ENCODE data around the gene PPP1R12A. TPM values are rescaled to one million over a fixed set of nuclear protein-coding genes. Genes with fewer than 3 reads are reported as not detected.
A peak's percentile ranks its signal among the peaks of the same experiment; 100 is the strongest.

PPP1R12A gene
- total RNA-seq, 3 donors from 2014 or later = 63.7 to 253 (median 74.3) TPM

DNA sequence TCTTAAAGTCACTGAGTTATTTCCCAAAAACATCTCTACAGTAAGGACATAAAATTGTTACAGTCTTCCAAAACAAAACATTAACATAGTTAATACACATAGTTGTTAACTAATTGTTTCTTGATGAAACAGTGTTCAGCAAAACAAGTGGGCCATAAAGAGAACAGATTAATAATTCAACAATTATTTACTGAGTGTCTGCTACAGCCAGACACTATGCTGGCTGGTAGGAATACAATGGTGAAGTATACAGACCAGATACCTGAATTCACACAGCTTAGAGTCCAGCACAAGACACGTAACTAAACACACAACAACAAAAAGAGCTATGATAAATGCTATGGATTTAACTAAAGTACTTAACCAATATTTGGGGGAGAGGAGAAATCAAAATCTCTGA lies 47.0 kb downstream of the PPP1R12A start:
- H3K9me3 ChIP-seq = no peaks in the 10 kb centered on the region
- no peaks in the 10 kb centered on the region for H3K36me3 ChIP-seq (ENCODE audit: low read depth)
- no peak for DNase-seq
- intact Hi-C loops (cut with DNase I, micrococcal nuclease) = loop anchor here in 1 of 2 donors (10.0 kb wide), 1 partner anchor 137 kb away; no protein-coding TSS in a partner anchor
- H3K4me3 ChIP-seq = no peak overlapping the region
- H3K4me1 ChIP-seq (ENCODE audit: low read depth) = peaks cover 4% of the 10 kb centered on the region
- no peak for ATAC-seq
- TF ChIP-seq, protein P1, sequence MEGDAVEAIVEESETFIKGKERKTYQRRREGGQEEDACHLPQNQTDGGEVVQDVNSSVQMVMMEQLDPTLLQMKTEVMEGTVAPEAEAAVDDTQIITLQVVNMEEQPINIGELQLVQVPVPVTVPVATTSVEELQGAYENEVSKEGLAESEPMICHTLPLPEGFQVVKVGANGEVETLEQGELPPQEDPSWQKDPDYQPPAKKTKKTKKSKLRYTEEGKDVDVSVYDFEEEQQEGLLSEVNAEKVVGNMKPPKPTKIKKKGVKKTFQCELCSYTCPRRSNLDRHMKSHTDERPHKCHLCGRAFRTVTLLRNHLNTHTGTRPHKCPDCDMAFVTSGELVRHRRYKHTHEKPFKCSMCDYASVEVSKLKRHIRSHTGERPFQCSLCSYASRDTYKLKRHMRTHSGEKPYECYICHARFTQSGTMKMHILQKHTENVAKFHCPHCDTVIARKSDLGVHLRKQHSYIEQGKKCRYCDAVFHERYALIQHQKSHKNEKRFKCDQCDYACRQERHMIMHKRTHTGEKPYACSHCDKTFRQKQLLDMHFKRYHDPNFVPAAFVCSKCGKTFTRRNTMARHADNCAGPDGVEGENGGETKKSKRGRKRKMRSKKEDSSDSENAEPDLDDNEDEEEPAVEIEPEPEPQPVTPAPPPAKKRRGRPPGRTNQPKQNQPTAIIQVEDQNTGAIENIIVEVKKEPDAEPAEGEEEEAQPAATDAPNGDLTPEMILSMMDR (IDR thresholded peaks at IDR 0.05) = no peak

DNA sequence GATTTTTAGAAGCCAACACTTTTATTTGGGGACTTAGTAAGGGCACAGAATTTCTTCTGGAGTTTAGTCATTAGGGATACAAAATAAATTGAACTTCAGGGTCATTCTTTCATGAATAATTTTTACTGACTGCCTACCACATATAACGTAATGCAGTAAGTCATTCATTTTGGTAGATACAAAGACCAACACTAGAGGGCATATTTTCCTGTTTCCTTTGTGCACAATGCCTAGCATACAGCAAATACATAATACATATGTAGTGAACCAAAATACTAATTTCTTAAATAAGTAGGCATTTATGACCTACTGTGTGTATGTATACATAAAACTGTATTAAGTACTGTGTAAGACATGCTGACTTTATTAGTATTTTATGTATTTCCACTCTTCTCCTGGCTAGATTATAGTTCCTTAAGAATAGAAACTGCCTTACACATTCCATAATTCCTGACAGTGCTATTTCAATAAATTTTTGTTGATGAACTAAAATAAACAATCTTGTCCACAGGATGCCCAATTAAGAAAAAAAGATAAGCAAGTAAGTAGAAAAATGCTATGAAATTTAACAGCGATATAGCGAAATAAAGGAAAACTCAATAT lies 47.9 kb downstream of the PPP1R12A start:
- TF ChIP-seq, protein P1 (IDR thresholded peaks at IDR 0.05) = peak; percentile 27
- Histone ChIP-seq H3K4me3 (no peak overlapping the region), H3K36me3 (ENCODE audit: low read depth) (no peaks in the 10 kb centered on the region), H3K9me3 (no peaks in the 10 kb centered on the region), H3K4me1 (ENCODE audit: low read depth) (peaks cover 4% of the 10 kb centered on the region)
- intact Hi-C loops (cut with DNase I, micrococcal nuclease) = loop anchor here in 1 of 2 donors (10.0 kb wide), 1 partner anchor 138 kb away; no protein-coding TSS in a partner anchor
- no peak for DNase-seq
- ATAC-seq = peak; percentile 79

DNA sequence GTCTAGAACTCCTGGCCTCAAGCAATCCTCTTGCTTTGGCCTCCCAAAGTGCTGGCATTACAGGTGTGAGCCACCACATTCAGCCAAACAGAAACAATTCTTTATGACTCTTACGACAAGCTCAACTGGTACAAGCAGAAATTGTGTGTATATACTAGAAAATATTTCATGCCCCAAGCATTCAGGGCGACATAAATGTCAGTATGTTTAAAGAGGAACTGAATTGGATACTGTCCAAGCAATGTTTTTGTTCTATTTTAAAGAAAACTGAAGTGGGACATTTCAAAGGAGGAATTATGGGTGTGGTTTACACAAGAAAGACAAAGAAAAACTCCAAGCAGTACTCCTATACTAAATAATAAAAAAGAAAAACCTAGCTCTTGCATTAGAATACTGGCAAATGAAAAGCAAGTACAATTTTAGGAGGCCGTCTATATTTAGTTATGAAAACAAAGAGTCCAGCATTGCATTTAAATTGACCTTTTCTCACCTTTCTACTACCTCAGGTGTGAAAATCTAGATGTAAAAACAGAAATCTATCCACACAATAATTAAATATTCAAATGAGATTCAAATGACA lies 48.9 kb downstream of the PPP1R12A start:
- Histone ChIP-seq H3K36me3 (ENCODE audit: low read depth) (no peaks in the 10 kb centered on the region), H3K9me3 (no peaks in the 10 kb centered on the region), H3K4me3 (no peak overlapping the region), H3K4me1 (ENCODE audit: low read depth) (peaks cover 4% of the 10 kb centered on the region)
- intact Hi-C loops (cut with DNase I, micrococcal nuclease) = loop anchor here in 1 of 2 donors (10.0 kb wide), 1 partner anchor 139 kb away; no protein-coding TSS in a partner anchor
- ATAC-seq (no peak), DNase-seq (no peak)
- TF ChIP-seq, protein P1 (IDR thresholded peaks at IDR 0.05) = no peak

DNA sequence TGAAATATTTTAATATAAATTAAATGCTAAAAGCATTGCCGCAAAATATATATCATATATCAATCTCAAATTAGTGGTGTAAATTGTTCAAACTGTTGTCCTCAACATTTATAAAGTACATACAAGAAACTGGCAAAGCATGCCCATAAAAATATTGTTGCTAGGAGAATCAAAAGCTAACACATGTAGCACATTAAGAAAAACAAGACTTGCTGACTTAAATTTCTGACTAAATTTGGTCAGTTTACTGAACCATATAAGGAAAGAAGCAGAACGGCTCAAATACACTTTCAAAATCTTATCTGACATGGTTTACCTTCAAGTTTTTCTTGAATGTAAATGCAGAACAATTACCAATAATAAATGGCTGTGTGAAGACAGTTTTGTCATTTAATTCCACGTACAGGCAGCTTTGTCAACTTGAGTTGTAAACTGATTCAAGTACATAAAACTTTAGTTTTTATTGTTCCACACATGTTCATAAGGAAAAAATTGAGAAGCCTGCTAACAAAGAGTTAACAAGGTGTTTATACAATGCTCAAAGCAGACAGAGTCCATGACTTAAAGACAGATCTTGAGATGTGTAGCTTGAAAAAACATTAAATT lies 50.4 kb downstream of the PPP1R12A start:
- intact Hi-C loops (cut with DNase I, micrococcal nuclease) = loop anchor here in 1 of 2 donors (10.0 kb wide), 1 partner anchor 140 kb away; no protein-coding TSS in a partner anchor
- DNase-seq = no peak
- TF ChIP-seq, protein P1 (IDR thresholded peaks at IDR 0.05) = no peak
- Histone ChIP-seq H3K4me1 (ENCODE audit: low read depth) (peaks cover 4% of the 10 kb centered on the region), H3K9me3 (no peaks in the 10 kb centered on the region), H3K4me3 (no peak overlapping the region), H3K36me3 (ENCODE audit: low read depth) (no peaks in the 10 kb centered on the region)
- no peak for ATAC-seq

DNA sequence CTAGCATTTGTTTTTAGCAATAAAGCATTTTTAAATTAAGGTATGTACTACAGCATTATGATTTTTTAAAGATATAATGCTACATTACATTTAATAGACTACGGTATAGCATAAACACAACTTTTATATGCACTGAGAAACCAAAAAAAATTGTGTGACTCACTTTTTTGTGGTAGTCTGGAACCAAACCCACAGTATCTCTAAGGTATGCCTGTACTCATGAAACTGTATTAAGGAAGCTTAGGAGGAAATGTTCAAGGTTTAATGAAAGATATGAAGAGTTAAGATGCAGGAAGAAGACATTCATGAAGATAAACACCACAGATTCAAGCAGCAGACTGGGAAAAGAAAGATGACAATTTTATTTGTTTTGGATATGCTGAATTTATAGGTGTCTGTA lies 51.7 kb downstream of the PPP1R12A start:
- no peak for DNase-seq
- TF ChIP-seq, protein P1 (IDR thresholded peaks at IDR 0.05) = no peak
- H3K36me3 ChIP-seq (ENCODE audit: low read depth) = no peaks in the 10 kb centered on the region
- peak; percentile 28 for ATAC-seq
- no peaks in the 10 kb centered on the region for H3K9me3 ChIP-seq
- H3K4me3 ChIP-seq = no peak overlapping the region
- H3K4me1 ChIP-seq (ENCODE audit: low read depth) = peaks cover 4% of the 10 kb centered on the region
- intact Hi-C loops (cut with DNase I, micrococcal nuclease) = loop anchor here in 1 of 2 donors (10.0 kb wide), 1 partner anchor 142 kb away; no protein-coding TSS in a partner anchor
